OCI-LY1 (cell line): ENCODE results near the gene FAM8A1.

ENCODE experiments used
- H2AFZ ChIP-seq: fragments of 200-600 bp; sonication (generic), shearing (Covaris generic); 2 replicates; pipeline ENCODE4 v1.6.0; 2014; ENCODE audit warnings: antibody characterized with exemption, mild to moderate bottlenecking, low read length
- H3F3A ChIP-seq: fragments of 200-600 bp; sonication (generic), shearing (Covaris generic); 2 replicates; pipeline ENCODE4 v1.6.0; 2014; ENCODE audit warnings: mild to moderate bottlenecking, antibody characterized with exemption, low read length, moderate library complexity; ENCODE audit not compliant: insufficient read depth
- H3K27ac ChIP-seq: fragments of 200-600 bp; sonication (generic); 2 replicates; pipeline ENCODE4 v1.5.1; 2014; ENCODE audit warnings: low read length, mixed run types, mild to moderate bottlenecking, low read depth; ENCODE audit not compliant: poor library complexity, severe bottlenecking
- H3K27me3 ChIP-seq: fragments of 200-600 bp; sonication (generic); 2 replicates; pipeline ENCODE4 v1.6.0; 2014; ENCODE audit warnings: antibody characterized with exemption, mild to moderate bottlenecking, low read length, moderate library complexity; ENCODE audit not compliant: insufficient read depth
- H3K36me3 ChIP-seq: fragments of 200-600 bp; sonication (generic); 2 replicates; pipeline ENCODE4 v1.6.1; 2014; ENCODE audit warnings: mild to moderate bottlenecking, antibody characterized with exemption, low read length, moderate library complexity, mixed read lengths; ENCODE audit not compliant: insufficient read depth
- H3K4me1 ChIP-seq: fragments of 200-600 bp; sonication (generic); 2 replicates; pipeline ENCODE4 v1.5.1; 2014; ENCODE audit warnings: mild to moderate bottlenecking, low read length, moderate library complexity; ENCODE audit not compliant: insufficient read depth, severe bottlenecking
- H3K4me2 ChIP-seq: fragments of 200-600 bp; sonication (generic), shearing (Covaris generic); 2 replicates; pipeline ENCODE4 v1.6.1; 2014; ENCODE audit warnings: low read length
- H3K4me3 ChIP-seq: fragments of 200-600 bp; sonication (generic); 2 replicates; pipeline ENCODE4 v1.5.1; 2014; ENCODE audit warnings: low read length, low read depth, mild to moderate bottlenecking, mixed read lengths; ENCODE audit not compliant: poor library complexity, severe bottlenecking
- H3K79me2 ChIP-seq: fragments of 200-600 bp; shearing (Covaris generic); 2 replicates; pipeline ENCODE4 v1.6.1; 2016; ENCODE audit warnings: mixed run types, low read length, mixed read lengths; ENCODE audit not compliant: insufficient read depth
- H3K9ac ChIP-seq: fragments of 200-600 bp; sonication (generic), shearing (Covaris generic); 2 replicates; pipeline ENCODE4 v1.6.1; 2014; ENCODE audit warnings: mild to moderate bottlenecking, low read length, mixed read lengths
- H3K9me2 ChIP-seq: fragments of 200-600 bp; sonication (generic), shearing (Covaris generic); 2 replicates; pipeline ENCODE4 v1.6.1; 2014; ENCODE audit warnings: low read depth, mild to moderate bottlenecking, low read length, mixed read lengths
- H3K9me3 ChIP-seq: fragments of 200-600 bp; shearing (Covaris generic); 2 replicates; pipeline ENCODE4 v1.6.1; 2014; ENCODE audit warnings: low read length, mixed read lengths
- H4K20me1 ChIP-seq: fragments of 200-600 bp; sonication (generic), shearing (Covaris generic); 2 replicates; pipeline ENCODE4 v1.6.0; 2016; ENCODE audit warnings: mild to moderate bottlenecking, low read length; ENCODE audit not compliant: insufficient read depth
- EZH2 ChIP-seq: fragments of 200-600 bp; sonication (generic), shearing (Covaris generic); IDR thresholded peaks from 2 replicates; pipeline ENCODE4 v1.8.0; 2017; ENCODE audit warnings: borderline replicate concordance, mixed run types, mild to moderate bottlenecking, antibody characterized with exemption, low read length, moderate library complexity, mixed read lengths
- TF ChIP-seq, protein P1 (sequence below): fragments of 200-600 bp; sonication (generic), shearing (Covaris generic); IDR thresholded peaks from 2 replicates; pipeline ENCODE4 v1.5.1; 2017; ENCODE audit warnings: mild to moderate bottlenecking, antibody characterized with exemption, low read length, moderate library complexity, mixed read lengths

Gene FAM8A1

DNA sequence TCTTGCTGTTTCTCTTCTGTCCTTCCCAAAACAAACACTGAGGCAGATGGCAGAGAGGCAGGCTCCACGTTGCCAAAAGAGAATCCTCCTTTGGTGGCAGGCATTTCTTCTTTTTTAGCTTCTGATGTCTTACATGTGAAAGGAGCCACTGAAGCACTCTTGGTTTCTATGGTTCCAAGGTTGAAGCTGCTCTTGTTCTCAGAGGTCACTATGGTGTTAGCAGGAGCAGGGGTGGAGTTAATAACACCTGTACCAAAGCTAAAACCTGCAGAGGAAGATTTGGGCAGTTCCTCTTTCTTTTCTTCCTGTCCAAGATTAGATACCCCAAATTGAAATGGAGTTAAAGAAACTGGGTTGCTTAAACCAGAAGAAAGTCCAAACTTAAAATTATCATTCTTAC, 28.8 kb downstream of the FAM8A1 start:
- Histone ChIP-seq H3K4me3 (no peak overlapping the region), H3K27ac (no peak overlapping the region), H3K9me2 (no peaks in the 10 kb centered on the region), H3K27me3 (no peaks in the 10 kb centered on the region), H3K4me2 (no peak overlapping the region), H3K9me3 (no peaks in the 10 kb centered on the region), H3K4me1 (no peaks in the 10 kb centered on the region), H3K79me2 (peaks cover 3% of the 10 kb centered on the region; the same call in 1 of the 2 replicates), H3K36me3 (peaks cover 100% of the 10 kb centered on the region), H4K20me1 (no peaks in the 10 kb centered on the region), H3K9ac (no peak overlapping the region), H3F3A (no peaks in the 10 kb centered on the region; the same call in 1 of the 2 replicates), H2AFZ (no peak overlapping the region)
- TF ChIP-seq, protein P1, sequence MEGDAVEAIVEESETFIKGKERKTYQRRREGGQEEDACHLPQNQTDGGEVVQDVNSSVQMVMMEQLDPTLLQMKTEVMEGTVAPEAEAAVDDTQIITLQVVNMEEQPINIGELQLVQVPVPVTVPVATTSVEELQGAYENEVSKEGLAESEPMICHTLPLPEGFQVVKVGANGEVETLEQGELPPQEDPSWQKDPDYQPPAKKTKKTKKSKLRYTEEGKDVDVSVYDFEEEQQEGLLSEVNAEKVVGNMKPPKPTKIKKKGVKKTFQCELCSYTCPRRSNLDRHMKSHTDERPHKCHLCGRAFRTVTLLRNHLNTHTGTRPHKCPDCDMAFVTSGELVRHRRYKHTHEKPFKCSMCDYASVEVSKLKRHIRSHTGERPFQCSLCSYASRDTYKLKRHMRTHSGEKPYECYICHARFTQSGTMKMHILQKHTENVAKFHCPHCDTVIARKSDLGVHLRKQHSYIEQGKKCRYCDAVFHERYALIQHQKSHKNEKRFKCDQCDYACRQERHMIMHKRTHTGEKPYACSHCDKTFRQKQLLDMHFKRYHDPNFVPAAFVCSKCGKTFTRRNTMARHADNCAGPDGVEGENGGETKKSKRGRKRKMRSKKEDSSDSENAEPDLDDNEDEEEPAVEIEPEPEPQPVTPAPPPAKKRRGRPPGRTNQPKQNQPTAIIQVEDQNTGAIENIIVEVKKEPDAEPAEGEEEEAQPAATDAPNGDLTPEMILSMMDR, result no peak
- TF ChIP-seq EZH2, result no peak

DNA sequence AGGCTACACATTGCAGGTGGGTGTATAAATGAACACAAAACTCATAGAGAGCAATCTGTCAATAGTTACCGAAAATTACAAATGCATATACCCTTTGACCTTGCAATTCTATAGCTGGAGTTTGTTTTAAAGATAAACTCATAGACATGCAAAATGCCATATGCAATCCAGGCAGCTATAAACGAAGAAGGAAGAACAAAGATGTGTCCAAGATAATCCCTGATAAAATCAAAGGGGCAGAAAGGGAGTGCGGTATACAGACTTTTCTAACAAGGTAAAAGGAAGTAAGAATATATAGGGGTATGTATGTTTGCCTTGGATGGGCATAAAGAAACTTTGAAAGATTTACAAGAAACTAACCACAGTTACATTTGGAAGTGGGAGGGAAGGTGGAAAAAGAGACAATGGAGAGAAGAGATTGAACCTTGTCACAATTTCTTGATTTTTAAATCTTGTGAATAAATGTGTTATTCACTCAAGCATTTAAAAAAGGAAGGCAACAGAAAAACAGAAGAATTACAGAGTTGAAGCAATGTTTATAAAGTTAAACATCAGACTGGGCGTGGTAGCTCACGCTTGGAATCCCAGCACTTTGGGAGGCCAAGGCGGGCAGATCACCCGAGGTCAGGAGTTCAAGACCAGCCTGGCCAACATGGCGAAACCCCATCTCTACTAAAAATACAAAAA, 29.9 kb downstream of the FAM8A1 start:
- Histone ChIP-seq H3K9ac (no peak overlapping the region), H2AFZ (no peak overlapping the region), H3F3A (no peaks in the 10 kb centered on the region; the same call in 1 of the 2 replicates), H3K4me1 (no peaks in the 10 kb centered on the region), H3K4me2 (no peak overlapping the region), H3K9me3 (no peaks in the 10 kb centered on the region), H3K27me3 (no peaks in the 10 kb centered on the region), H4K20me1 (no peaks in the 10 kb centered on the region), H3K79me2 (0 out of 2 replicates have a peak, but pooled peaks cover 1% of the 10 kb centered on the region), H3K36me3 (peaks cover 97% of the 10 kb centered on the region), H3K27ac (no peak overlapping the region), H3K9me2 (no peaks in the 10 kb centered on the region), H3K4me3 (no peak overlapping the region)
- TF ChIP-seq, protein P1, result no peak
- TF ChIP-seq EZH2, result no peak

DNA sequence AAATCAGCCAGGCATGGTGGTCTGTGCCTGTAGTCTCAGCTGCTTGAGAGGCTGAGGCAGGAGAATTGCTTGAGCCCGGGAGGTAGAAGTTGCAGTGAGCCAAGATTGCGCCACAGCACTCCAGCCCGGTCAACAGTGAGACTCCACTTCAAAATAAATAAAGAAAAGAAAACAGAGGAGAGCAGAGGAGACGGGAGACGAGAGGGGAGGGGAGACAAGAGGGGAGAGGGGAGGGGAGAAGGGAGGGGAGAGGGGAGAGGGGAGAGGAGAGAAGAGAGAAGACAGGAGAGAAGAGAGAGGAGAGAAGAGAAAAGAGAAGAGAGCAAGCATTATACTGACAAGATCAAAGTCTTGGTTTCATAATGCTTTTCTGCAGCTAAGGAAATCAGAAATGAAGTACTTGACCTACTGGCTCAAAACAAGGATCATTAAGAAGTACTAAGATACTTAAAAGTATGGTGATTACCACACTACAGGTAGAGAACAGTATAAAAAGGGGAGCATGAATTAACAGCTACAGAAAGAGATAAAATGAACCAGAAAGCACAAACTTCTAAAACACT, 30.5 kb downstream of the FAM8A1 start:
- H3K4me1 ChIP-seq, result no peaks in the 10 kb centered on the region
- H3K9me3 ChIP-seq, result no peaks in the 10 kb centered on the region
- peaks cover 95% of the 10 kb centered on the region for H3K36me3 ChIP-seq
- no peak overlapping the region for H3K4me2 ChIP-seq
- H3F3A ChIP-seq, result no peaks in the 10 kb centered on the region; the same call in 1 of the 2 replicates
- H3K27ac ChIP-seq, result no peak overlapping the region
- no peaks in the 10 kb centered on the region for H3K9me2 ChIP-seq
- H3K27me3 ChIP-seq, result no peaks in the 10 kb centered on the region
- no peak overlapping the region for H3K4me3 ChIP-seq
- TF ChIP-seq EZH2, result no peak
- TF ChIP-seq, protein P1, result no peak
- H3K9ac ChIP-seq, result no peak overlapping the region
- H4K20me1 ChIP-seq, result no peaks in the 10 kb centered on the region
- no peak overlapping the region for H2AFZ ChIP-seq
- H3K79me2 ChIP-seq, result no peaks in the 10 kb centered on the region
